Measurements from ENCODE around the gene C2CD3. TPM values are rescaled to one million over a fixed set of nuclear protein-coding genes. Genes with fewer than 3 reads are reported as not detected.

Gene C2CD3
- total and polyA plus RNA-seq, 9 of the 15 experiments (the other 6 are each of a cell fraction or from before 2014, with no cell fraction given), result 4.4 to 20.2 (median 15.4) TPM

DNA sequence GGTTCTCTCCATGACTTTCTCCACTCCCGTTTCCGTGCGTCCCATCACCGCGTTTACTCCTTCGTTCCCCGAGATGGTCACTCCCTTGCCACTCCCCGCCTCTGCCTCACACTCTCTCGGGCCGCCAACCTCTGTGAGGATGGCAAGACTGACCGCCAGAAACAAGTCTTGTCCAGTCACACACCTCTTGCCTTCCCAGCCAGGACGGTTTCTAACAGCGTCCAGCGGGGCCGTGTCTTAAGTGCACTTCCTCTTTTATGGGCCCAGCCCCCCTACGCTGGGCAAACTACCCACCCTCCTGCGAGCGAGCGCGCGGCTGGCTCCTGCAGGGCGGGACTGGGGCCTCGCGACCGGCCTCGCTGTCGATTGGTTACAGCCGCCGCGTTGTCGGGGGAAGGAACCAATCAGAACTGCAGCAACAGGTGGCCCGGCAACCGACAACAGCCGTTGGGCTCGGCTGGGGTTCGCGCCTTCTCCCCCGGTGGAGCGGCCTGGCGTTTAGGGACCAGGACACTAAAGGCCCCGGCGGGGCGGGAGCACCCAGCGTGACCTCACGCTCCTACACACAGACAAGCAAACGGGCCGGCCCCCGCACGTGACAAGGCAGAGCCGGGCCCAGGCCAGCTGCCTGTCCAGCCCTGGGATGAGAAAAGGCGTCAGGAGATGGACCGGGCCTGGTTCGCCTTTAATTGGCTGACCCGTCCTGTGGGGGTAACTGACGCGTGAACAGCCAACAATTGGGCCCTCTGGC lies 187.6 kb downstream of the C2CD3 start (continued):
- TF ChIP-seq, protein P1, sequence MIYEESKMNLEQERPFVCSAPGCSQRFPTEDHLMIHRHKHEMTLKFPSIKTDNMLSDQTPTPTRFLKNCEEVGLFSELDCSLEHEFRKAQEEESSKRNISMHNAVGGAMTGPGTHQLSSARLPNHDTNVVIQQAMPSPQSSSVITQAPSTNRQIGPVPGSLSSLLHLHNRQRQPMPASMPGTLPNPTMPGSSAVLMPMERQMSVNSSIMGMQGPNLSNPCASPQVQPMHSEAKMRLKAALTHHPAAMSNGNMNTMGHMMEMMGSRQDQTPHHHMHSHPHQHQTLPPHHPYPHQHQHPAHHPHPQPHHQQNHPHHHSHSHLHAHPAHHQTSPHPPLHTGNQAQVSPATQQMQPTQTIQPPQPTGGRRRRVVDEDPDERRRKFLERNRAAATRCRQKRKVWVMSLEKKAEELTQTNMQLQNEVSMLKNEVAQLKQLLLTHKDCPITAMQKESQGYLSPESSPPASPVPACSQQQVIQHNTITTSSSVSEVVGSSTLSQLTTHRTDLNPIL (CRISPR knock-in tag; IDR thresholded peaks at IDR 0.05), result no peak
- TF ChIP-seq KHSRP (IDR thresholded peaks at IDR 0.05) (no peak), ZNF436 (CRISPR knock-in tag; IDR thresholded peaks at IDR 0.05) (peak; percentile 68; the same call in 1 of the 2 replicates), KLF6 (CRISPR knock-in tag; IDR thresholded peaks at IDR 0.05; ENCODE audit: borderline replicate concordance) (peak; percentile 46; the same call in 1 of the 2 replicates), PPARD (CRISPR knock-in tag; IDR thresholded peaks at IDR 0.05) (no peak), NEUROD1 (IDR thresholded peaks at IDR 0.05; ENCODE audit: borderline replicate concordance, low read depth, low read length, partially characterized antibody) (peak; percentile 82), SREBF2 (CRISPR knock-in tag; IDR thresholded peaks at IDR 0.05) (no peak), NR1H2 (CRISPR knock-in tag; IDR thresholded peaks at IDR 0.05) (no peak), PML (IDR thresholded peaks at IDR 0.05; ENCODE audit: low read length) (peak; percentile 62; the same call in 1 of the 2 replicates), ZNF124 (CRISPR knock-in tag; IDR thresholded peaks at IDR 0.05) (no peak), POLR2AphosphoS2 (IDR thresholded peaks at IDR 0.05; ENCODE audit: low read length) (no peak), ZNF408 (CRISPR knock-in tag; IDR thresholded peaks at IDR 0.05; ENCODE audit: low read depth) (no peak), SMAD2 (IDR thresholded peaks at IDR 0.05; ENCODE audit: low read depth, low read length) (no peak), EP300 (IDR thresholded peaks at IDR 0.05; ENCODE audit: low read length) (peak; percentile 62), SMAD1 (IDR thresholded peaks at IDR 0.05; ENCODE audit: low read depth, low read length, partially characterized antibody) (no peak), RBM17 (IDR thresholded peaks at IDR 0.05; ENCODE audit: borderline replicate concordance, low read depth, low read length) (no peak), SMARCB1 (IDR thresholded peaks at IDR 0.05; ENCODE audit: insufficient read length, low read depth) (no peak), KDM1A (IDR thresholded peaks at IDR 0.05) (peak in 1 of 2 experiments; percentile 71; a peak in 1 of 4 replicates)
- TF ChIP-seq, protein P2, sequence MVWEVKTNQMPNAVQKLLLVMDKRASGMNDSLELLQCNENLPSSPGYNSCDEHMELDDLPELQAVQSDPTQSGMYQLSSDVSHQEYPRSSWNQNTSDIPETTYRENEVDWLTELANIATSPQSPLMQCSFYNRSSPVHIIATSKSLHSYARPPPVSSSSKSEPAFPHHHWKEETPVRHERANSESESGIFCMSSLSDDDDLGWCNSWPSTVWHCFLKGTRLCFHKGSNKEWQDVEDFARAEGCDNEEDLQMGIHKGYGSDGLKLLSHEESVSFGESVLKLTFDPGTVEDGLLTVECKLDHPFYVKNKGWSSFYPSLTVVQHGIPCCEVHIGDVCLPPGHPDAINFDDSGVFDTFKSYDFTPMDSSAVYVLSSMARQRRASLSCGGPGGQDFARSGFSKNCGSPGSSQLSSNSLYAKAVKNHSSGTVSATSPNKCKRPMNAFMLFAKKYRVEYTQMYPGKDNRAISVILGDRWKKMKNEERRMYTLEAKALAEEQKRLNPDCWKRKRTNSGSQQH (CRISPR knock-in tag; IDR thresholded peaks at IDR 0.05), result peak; percentile 93
- TF ChIP-seq, protein P3, sequence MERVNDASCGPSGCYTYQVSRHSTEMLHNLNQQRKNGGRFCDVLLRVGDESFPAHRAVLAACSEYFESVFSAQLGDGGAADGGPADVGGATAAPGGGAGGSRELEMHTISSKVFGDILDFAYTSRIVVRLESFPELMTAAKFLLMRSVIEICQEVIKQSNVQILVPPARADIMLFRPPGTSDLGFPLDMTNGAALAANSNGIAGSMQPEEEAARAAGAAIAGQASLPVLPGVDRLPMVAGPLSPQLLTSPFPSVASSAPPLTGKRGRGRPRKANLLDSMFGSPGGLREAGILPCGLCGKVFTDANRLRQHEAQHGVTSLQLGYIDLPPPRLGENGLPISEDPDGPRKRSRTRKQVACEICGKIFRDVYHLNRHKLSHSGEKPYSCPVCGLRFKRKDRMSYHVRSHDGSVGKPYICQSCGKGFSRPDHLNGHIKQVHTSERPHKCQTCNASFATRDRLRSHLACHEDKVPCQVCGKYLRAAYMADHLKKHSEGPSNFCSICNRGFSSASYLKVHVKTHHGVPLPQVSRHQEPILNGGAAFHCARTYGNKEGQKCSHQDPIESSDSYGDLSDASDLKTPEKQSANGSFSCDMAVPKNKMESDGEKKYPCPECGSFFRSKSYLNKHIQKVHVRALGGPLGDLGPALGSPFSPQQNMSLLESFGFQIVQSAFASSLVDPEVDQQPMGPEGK (CRISPR knock-in tag; IDR thresholded peaks at IDR 0.05; ENCODE audit: borderline replicate concordance), result no peak
- TF ChIP-seq, protein P4, sequence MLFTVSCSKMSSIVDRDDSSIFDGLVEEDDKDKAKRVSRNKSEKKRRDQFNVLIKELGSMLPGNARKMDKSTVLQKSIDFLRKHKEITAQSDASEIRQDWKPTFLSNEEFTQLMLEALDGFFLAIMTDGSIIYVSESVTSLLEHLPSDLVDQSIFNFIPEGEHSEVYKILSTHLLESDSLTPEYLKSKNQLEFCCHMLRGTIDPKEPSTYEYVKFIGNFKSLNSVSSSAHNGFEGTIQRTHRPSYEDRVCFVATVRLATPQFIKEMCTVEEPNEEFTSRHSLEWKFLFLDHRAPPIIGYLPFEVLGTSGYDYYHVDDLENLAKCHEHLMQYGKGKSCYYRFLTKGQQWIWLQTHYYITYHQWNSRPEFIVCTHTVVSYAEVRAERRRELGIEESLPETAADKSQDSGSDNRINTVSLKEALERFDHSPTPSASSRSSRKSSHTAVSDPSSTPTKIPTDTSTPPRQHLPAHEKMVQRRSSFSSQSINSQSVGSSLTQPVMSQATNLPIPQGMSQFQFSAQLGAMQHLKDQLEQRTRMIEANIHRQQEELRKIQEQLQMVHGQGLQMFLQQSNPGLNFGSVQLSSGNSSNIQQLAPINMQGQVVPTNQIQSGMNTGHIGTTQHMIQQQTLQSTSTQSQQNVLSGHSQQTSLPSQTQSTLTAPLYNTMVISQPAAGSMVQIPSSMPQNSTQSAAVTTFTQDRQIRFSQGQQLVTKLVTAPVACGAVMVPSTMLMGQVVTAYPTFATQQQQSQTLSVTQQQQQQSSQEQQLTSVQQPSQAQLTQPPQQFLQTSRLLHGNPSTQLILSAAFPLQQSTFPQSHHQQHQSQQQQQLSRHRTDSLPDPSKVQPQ (CRISPR knock-in tag; IDR thresholded peaks at IDR 0.05; ENCODE audit: borderline replicate concordance), result peak; percentile 87; the same call in 1 of the 2 replicates
